ENCODE results near the gene RBBP8NL. TPM values are rescaled to one million over a fixed set of nuclear protein-coding genes. Genes with fewer than 3 reads are reported as not detected.

The RBBP8NL gene
- total and polyA plus RNA-seq, 4 donors: under 0.01 to 0.14 TPM; not detected in 2

GRCh38 chr20:62475027-62475771, 47.9 kb upstream of the RBBP8NL start:
- Histone ChIP-seq H3K27me3 (ENCODE audit: control insufficient read depth in 4 of 4, insufficient read depth in 4 of 4, low read length in 3 of 4) (peaks cover 0 to 9% (median 3%) of the 10 kb centered on the region in 4 donors), H3K9ac (ENCODE audit: low read depth in 1 of 2, low read length in 2 of 2) (no peak overlapping the region), H3K4me1 (ENCODE audit: control insufficient read depth in 4 of 4, insufficient read depth in 4 of 4, low read length in 3 of 4) (peaks cover 0 to 16% (median 10%) of the 10 kb centered on the region in 4 donors), H3K36me3 (ENCODE audit: control insufficient read depth in 4 of 4, insufficient read depth in 3 of 4, low read depth in 1 of 4, low read length in 3 of 4) (no peaks in the 10 kb centered on the region), H3K4me3 (ENCODE audit: low read depth in 1 of 3, low read length in 3 of 3) (peak overlapping the region in 1 of 3 donors; percentile 44), H3K27ac (ENCODE audit: low read depth in 1 of 2, low read length in 2 of 2) (no peak overlapping the region), H3K9me3 (ENCODE audit: control insufficient read depth in 4 of 4, low read length in 3 of 4) (no peaks in the 10 kb centered on the region)
- TF ChIP-seq SP1 (IDR thresholded peaks at IDR 0.05) (no peak), RAD21 (IDR thresholded peaks at IDR 0.05) (no peak), NR2F2 (IDR thresholded peaks at IDR 0.05) (no peak), FOXA1 (IDR thresholded peaks at IDR 0.05) (no peak), FOXA2 (IDR thresholded peaks at IDR 0.05) (no peak), RXRA (IDR thresholded peaks at IDR 0.05) (no peak)
- no peak for DNase-seq (ENCODE audit: low spot score)
- 7% methylated on average over 93 of the region's 93 CpGs for WGBS

DNA sequence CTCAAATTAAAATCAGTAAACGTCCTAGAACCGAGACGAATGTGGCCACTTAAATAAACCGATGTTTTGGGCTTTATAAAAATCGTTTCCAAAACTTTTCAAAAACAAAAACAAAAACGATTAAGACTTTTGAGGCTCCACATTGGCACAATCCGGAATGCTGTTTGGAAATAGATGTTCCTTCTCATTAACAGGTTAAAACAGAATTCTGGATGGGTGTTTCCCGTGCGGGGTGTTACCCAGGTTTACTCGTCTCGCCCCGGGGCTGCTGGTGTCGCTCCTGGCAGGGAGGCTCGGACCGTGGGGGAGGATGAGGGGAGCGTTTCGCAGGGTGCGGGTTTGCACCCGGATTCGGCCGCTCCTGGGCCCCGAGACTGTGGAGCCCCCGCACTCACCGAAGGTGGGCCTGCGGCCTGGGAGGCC, 47.3 kb upstream of the RBBP8NL start:
- no peak overlapping the region for H3K27ac ChIP-seq (ENCODE audit: low read depth in 1 of 2, low read length in 2 of 2)
- no peak for DNase-seq (ENCODE audit: low spot score)
- no peaks in the 10 kb centered on the region for H3K9me3 ChIP-seq (ENCODE audit: control insufficient read depth in 4 of 4, low read length in 3 of 4)
- peaks cover 0 to 16% (median 10%) of the 10 kb centered on the region in 4 donors for H3K4me1 ChIP-seq (ENCODE audit: control insufficient read depth in 4 of 4, insufficient read depth in 4 of 4, low read length in 3 of 4)
- no peak overlapping the region for H3K4me3 ChIP-seq (ENCODE audit: low read depth in 1 of 3, low read length in 3 of 3)
- TF ChIP-seq RXRA (IDR thresholded peaks at IDR 0.05): no peak
- no peak for TF ChIP-seq SP1 (IDR thresholded peaks at IDR 0.05)
- TF ChIP-seq, protein P1, sequence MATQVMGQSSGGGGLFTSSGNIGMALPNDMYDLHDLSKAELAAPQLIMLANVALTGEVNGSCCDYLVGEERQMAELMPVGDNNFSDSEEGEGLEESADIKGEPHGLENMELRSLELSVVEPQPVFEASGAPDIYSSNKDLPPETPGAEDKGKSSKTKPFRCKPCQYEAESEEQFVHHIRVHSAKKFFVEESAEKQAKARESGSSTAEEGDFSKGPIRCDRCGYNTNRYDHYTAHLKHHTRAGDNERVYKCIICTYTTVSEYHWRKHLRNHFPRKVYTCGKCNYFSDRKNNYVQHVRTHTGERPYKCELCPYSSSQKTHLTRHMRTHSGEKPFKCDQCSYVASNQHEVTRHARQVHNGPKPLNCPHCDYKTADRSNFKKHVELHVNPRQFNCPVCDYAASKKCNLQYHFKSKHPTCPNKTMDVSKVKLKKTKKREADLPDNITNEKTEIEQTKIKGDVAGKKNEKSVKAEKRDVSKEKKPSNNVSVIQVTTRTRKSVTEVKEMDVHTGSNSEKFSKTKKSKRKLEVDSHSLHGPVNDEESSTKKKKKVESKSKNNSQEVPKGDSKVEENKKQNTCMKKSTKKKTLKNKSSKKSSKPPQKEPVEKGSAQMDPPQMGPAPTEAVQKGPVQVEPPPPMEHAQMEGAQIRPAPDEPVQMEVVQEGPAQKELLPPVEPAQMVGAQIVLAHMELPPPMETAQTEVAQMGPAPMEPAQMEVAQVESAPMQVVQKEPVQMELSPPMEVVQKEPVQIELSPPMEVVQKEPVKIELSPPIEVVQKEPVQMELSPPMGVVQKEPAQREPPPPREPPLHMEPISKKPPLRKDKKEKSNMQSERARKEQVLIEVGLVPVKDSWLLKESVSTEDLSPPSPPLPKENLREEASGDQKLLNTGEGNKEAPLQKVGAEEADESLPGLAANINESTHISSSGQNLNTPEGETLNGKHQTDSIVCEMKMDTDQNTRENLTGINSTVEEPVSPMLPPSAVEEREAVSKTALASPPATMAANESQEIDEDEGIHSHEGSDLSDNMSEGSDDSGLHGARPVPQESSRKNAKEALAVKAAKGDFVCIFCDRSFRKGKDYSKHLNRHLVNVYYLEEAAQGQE (IDR thresholded peaks at IDR 0.05): no peak
- TF ChIP-seq RAD21 (IDR thresholded peaks at IDR 0.05): no peak
- TF ChIP-seq GABPA (IDR thresholded peaks at IDR 0.05 in 1 of 2, conservative IDR thresholded peaks at IDR 0.05 in 1 of 2): no peak
- no peak for TF ChIP-seq EGR1 (IDR thresholded peaks at IDR 0.05; ENCODE audit: low read depth in 2 of 2)
- no peak for TF ChIP-seq TAF1 (conservative IDR thresholded peaks at IDR 0.05)
- TF ChIP-seq HNF4A (conservative IDR thresholded peaks at IDR 0.05): no peak
- H3K27me3 ChIP-seq (ENCODE audit: control insufficient read depth in 4 of 4, insufficient read depth in 4 of 4, low read length in 3 of 4): peaks cover 0 to 9% (median 3%) of the 10 kb centered on the region in 4 donors
- no peak overlapping the region for H3K9ac ChIP-seq (ENCODE audit: low read depth in 1 of 2, low read length in 2 of 2)
- no peaks in the 10 kb centered on the region for H3K36me3 ChIP-seq (ENCODE audit: control insufficient read depth in 4 of 4, insufficient read depth in 3 of 4, low read depth in 1 of 4, low read length in 3 of 4)
- WGBS: 17% methylated on average over 25 of the region's 25 CpGs

DNA sequence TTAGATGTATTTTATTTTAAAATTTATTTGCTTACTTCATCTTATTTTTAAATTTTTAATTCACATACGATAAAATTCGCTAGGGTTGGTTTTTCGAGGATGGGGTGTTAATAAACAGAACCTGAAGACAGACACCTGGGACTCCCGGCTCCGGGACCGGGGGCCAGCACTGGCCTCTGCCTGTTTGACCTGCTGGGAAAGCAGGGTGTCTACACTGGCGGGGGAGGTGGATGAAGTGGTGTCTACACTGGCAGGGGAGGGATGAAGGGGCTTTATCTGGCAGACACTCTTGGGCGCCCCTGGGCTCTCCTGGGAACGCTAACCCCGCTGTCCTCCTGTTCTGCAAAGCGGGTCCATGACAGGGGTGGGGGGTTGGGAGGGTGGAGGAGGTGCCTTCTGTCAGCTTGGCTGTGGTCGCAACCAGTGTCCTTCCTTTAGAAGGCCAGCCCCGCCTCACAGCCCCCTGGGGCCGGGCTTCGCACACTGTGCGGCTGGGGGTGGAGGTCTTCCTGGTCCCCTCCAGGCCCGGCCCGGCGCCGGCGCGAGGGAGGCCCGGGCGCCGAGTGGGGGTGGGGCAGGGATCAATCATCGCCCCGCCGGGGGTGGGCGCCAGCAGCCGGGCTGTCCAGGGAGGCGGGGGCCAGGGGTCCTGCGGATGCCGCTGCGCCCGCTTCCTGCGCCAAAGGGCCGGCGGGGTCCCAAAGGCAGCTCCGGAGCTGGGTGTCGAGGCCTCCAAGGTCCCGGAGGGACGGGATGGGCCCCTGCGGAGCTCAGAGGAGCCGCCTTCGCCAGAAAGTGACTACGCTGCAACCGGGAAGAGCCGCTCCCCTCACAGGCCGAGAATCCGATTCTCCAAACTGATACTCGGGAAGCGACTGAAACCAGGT, 46.6 kb upstream of the RBBP8NL start:
- no peaks in the 10 kb centered on the region for H3K36me3 ChIP-seq (ENCODE audit: control insufficient read depth in 4 of 4, insufficient read depth in 3 of 4, low read depth in 1 of 4, low read length in 3 of 4)
- no peak for TF ChIP-seq HNF4G (IDR thresholded peaks at IDR 0.05)
- no peak overlapping the region for H3K9ac ChIP-seq (ENCODE audit: low read depth in 1 of 2, low read length in 2 of 2)
- DNase-seq (ENCODE audit: low spot score): no peak
- WGBS: 26% methylated on average over 52 of the region's 52 CpGs
- peaks cover 0 to 16% (median 10%) of the 10 kb centered on the region in 4 donors for H3K4me1 ChIP-seq (ENCODE audit: control insufficient read depth in 4 of 4, insufficient read depth in 4 of 4, low read length in 3 of 4)
- H3K27ac ChIP-seq (ENCODE audit: low read depth in 1 of 2, low read length in 2 of 2): no peak overlapping the region
- no peak overlapping the region for H3K4me3 ChIP-seq (ENCODE audit: low read depth in 1 of 3, low read length in 3 of 3)
- peaks cover 0 to 9% (median 3%) of the 10 kb centered on the region in 4 donors for H3K27me3 ChIP-seq (ENCODE audit: control insufficient read depth in 4 of 4, insufficient read depth in 4 of 4, low read length in 3 of 4)
- H3K9me3 ChIP-seq (ENCODE audit: control insufficient read depth in 4 of 4, low read length in 3 of 4): no peaks in the 10 kb centered on the region
